Urinary bladder (tissue), 4 donors: ENCODE data around the gene TIMD4. TPM values are rescaled to one million over a fixed set of nuclear protein-coding genes. Genes with fewer than 3 reads are reported as not detected.

Experiments used
- DNase-seq: peaks from one replicate; pipeline ENCODE4 v3.0.0-alpha.2; 2015; ENCODE audit errors: extremely low spot score
- H3K27ac ChIP-seq: one replicate; pipeline ENCODE4 v1.5.1; 2013; ENCODE audit warnings: low read depth, mild to moderate bottlenecking, moderate library complexity
- H3K36me3 ChIP-seq: one replicate; pipeline ENCODE4 v1.6.1; 2013; ENCODE audit warnings: mild to moderate bottlenecking, moderate library complexity; ENCODE audit not compliant: insufficient read depth
- H3K4me1 ChIP-seq: one replicate; pipeline ENCODE4 v1.6.1; 2013; ENCODE audit warnings: mild to moderate bottlenecking, moderate library complexity; ENCODE audit not compliant: insufficient read depth
- H3K4me3 ChIP-seq: one replicate; pipeline ENCODE4 v1.5.1; 2013; ENCODE audit warnings: low read depth, low read length
- WGBS: extraction: QIAGEN DNeasy Blood & Tissue Kit; methylation state at CpG from one replicate; pipeline ENCODE4 v1.1.7; 2013; 5-methylcytosine and 5-hydroxymethylcytosine counted together
- polyA plus RNA-seq: library from polyadenylated mRNA; stranded (reverse); fragments of 200-250 nt; gene quantifications from one replicate; pipeline ENCODE4 v1.2.3, GENCODE V29; 2013
- total RNA-seq: library from RNA; depleted of rRNA; stranded (reverse); fragments of >200 nt; gene quantifications from one replicate; pipeline ENCODE4 v1.2.3, GENCODE V29; 2014
- donor health status: healthy with polysubstance abuse.
- donor health status: healthy.

TIMD4 gene
- total and polyA plus RNA-seq, 2 donors, result 0.19 to 1.7 TPM

GRCh38 chr5:156913719-156914370 lies 49.2 kb downstream of the TIMD4 start:
- Histone ChIP-seq H3K36me3 (no peaks in the 10 kb centered on the region), H3K4me3 (no peak overlapping the region), H3K4me1 (no peaks in the 10 kb centered on the region), H3K27ac (no peak overlapping the region)
- 60% methylated on average over 5 of the region's 5 CpGs for WGBS
- DNase-seq, result no peak

- H3K4me1 ChIP-seq, result no peaks in the 10 kb centered on the region
- H3K4me3 ChIP-seq, result no peak overlapping the region
- H3K36me3 ChIP-seq, result no peaks in the 10 kb centered on the region
- DNase-seq, result no peak
- H3K27ac ChIP-seq, result no peak overlapping the region
- WGBS, result 86% methylated on average over 3 of the region's 3 CpGs
Measured at GRCh38 chr5:156913355-156913718, 49.7 kb downstream of the TIMD4 start.

- 79% methylated on average over 5 of the region's 5 CpGs for WGBS
Measured at GRCh38 chr5:156912869-156913268, 50.2 kb downstream of the TIMD4 start.

GRCh38 chr5:156909180-156909579 lies 53.8 kb downstream of the TIMD4 start:
- Histone ChIP-seq H3K4me1 (no peaks in the 10 kb centered on the region), H3K27ac (no peak overlapping the region), H3K4me3 (no peak overlapping the region), H3K36me3 (no peaks in the 10 kb centered on the region)
- DNase-seq, result no peak
- WGBS, result 87% methylated on average over 6 of the region's 6 CpGs

More at GRCh38 chr5:156912869-156913268, 50.2 kb downstream of the TIMD4 start:
- DNase-seq, result no peak
- no peak overlapping the region for H3K4me3 ChIP-seq
- no peaks in the 10 kb centered on the region for H3K36me3 ChIP-seq
- no peaks in the 10 kb centered on the region for H3K4me1 ChIP-seq
- H3K27ac ChIP-seq, result no peak overlapping the region

- Histone ChIP-seq H3K4me1 (no peaks in the 10 kb centered on the region), H3K27ac (no peak overlapping the region), H3K4me3 (no peak overlapping the region), H3K36me3 (no peaks in the 10 kb centered on the region)
- DNase-seq, result no peak
- WGBS, result 92% methylated on average over 6 of the region's 6 CpGs
Measured at GRCh38 chr5:156907667-156908066, 55.4 kb downstream of the TIMD4 start.

GRCh38 chr5:156906807-156907206 lies 56.2 kb downstream of the TIMD4 start:
- H3K36me3 ChIP-seq, result no peaks in the 10 kb centered on the region
- H3K27ac ChIP-seq, result no peak overlapping the region
- H3K4me1 ChIP-seq, result no peaks in the 10 kb centered on the region
- H3K4me3 ChIP-seq, result no peak overlapping the region
- 88% methylated on average over 3 of the region's 3 CpGs for WGBS
- DNase-seq, result no peak

GRCh38 chr5:156896546-156896945 lies 66.5 kb downstream of the TIMD4 start:
- no peaks in the 10 kb centered on the region for H3K36me3 ChIP-seq
- no peaks in the 10 kb centered on the region for H3K4me1 ChIP-seq
- H3K27ac ChIP-seq, result no peak overlapping the region
- DNase-seq, result no peak
- 82% methylated on average over 7 of the region's 7 CpGs for WGBS
- H3K4me3 ChIP-seq, result no peak overlapping the region

GRCh38 chr5:156893517-156893916 lies 69.5 kb downstream of the TIMD4 start:
- Histone ChIP-seq H3K36me3 (no peaks in the 10 kb centered on the region), H3K4me1 (no peaks in the 10 kb centered on the region), H3K27ac (no peak overlapping the region), H3K4me3 (no peak overlapping the region)
- no peak for DNase-seq
- 42% methylated on average over 1 of the region's 1 CpG for WGBS

GRCh38 chr5:156892864-156893263 lies 70.2 kb downstream of the TIMD4 start:
- WGBS, result 87% methylated on average over 4 of the region's 4 CpGs
- H3K4me1 ChIP-seq, result no peaks in the 10 kb centered on the region
- H3K36me3 ChIP-seq, result no peaks in the 10 kb centered on the region
- H3K4me3 ChIP-seq, result no peak overlapping the region
- H3K27ac ChIP-seq, result no peak overlapping the region
- no peak for DNase-seq

- 58% methylated on average over 1 of the region's 1 CpG for WGBS
- no peak for DNase-seq
- no peak overlapping the region for H3K4me3 ChIP-seq
- H3K27ac ChIP-seq, result no peak overlapping the region
- no peaks in the 10 kb centered on the region for H3K36me3 ChIP-seq
- H3K4me1 ChIP-seq, result no peaks in the 10 kb centered on the region
Measured at GRCh38 chr5:156892223-156892622, 70.8 kb downstream of the TIMD4 start.

GRCh38 chr5:156888520-156888919 lies 74.5 kb downstream of the TIMD4 start:
- Histone ChIP-seq H3K36me3 (no peaks in the 10 kb centered on the region), H3K4me3 (no peak overlapping the region), H3K4me1 (no peaks in the 10 kb centered on the region), H3K27ac (no peak overlapping the region)
- 71% methylated on average over 2 of the region's 2 CpGs for WGBS
- no peak for DNase-seq

- no peak overlapping the region for H3K27ac ChIP-seq
- no peak for DNase-seq
- H3K36me3 ChIP-seq, result no peaks in the 10 kb centered on the region
- WGBS, result 76% methylated on average over 3 of the region's 3 CpGs
- no peak overlapping the region for H3K4me3 ChIP-seq
- no peaks in the 10 kb centered on the region for H3K4me1 ChIP-seq
Measured at GRCh38 chr5:156883316-156883875, 79.6 kb downstream of the TIMD4 start.

GRCh38 chr5:156879665-156880285 lies 83.3 kb downstream of the TIMD4 start:
- WGBS, result 74% methylated on average over 3 of the region's 3 CpGs
- no peak for DNase-seq
- H3K27ac ChIP-seq, result no peak overlapping the region
- no peak overlapping the region for H3K4me3 ChIP-seq
- no peaks in the 10 kb centered on the region for H3K4me1 ChIP-seq
- no peaks in the 10 kb centered on the region for H3K36me3 ChIP-seq

GRCh38 chr5:156871212-156871611 lies 91.8 kb downstream of the TIMD4 start:
- 88% methylated on average over 1 of the region's 1 CpG for WGBS
- H3K36me3 ChIP-seq, result no peaks in the 10 kb centered on the region
- H3K4me1 ChIP-seq, result no peaks in the 10 kb centered on the region
- H3K4me3 ChIP-seq, result no peak overlapping the region
- DNase-seq, result no peak
- no peak overlapping the region for H3K27ac ChIP-seq
